Activated CD8-positive, alpha-beta T cell treated with anti-CD3 and anti-CD28 coated beads, Interleukin-2, amount 10 ng/mL, durations not matched to agents 7 days and 5 days (primary cell): ENCODE measurements around the gene ZNF808. TPM values are rescaled to one million over a fixed set of nuclear protein-coding genes. Genes with fewer than 3 reads are reported as not detected.
"Not testable (repeated sequence)": the region's sequence is repeated elsewhere in the genome, so short reads cannot be mapped to it uniquely, and the experiment has no call there.

Experiments used
- ATAC-seq: fragments of 150-1000 bp; cut with Tn5 transposase; one replicate; pipeline ENCODE4 v1.10.0; 2021; ENCODE audit warnings: moderate library complexity
- CTCF ChIA-PET: fragments of 350-600 bp; sonication (Branson Sonifier 250); formaldehyde crosslinking; loops from one replicate; lab custom pipeline; 2021; ENCODE audit warnings: antibody characterized with exemption; lab: Charles Lee
- POLR2A ChIA-PET: fragments of 350-600 bp; sonication (Branson Sonifier 250); formaldehyde crosslinking; loops from one replicate; lab custom pipeline; 2021; ENCODE audit warnings: antibody characterized with exemption; lab: Charles Lee
- DNase-seq: peaks from one replicate; pipeline ENCODE4 v3.0.0-alpha.2; 2020
- H3K27ac Mint-ChIP-seq: one replicate; pipeline ENCODE4 v1.8.0; 2021; ENCODE audit warnings: mild to moderate bottlenecking, mixed read lengths
- H3K27me3 Mint-ChIP-seq: one replicate; pipeline ENCODE4 v1.8.0; 2021; ENCODE audit warnings: low read depth, mixed read lengths
- H3K36me3 Mint-ChIP-seq: one replicate; pipeline ENCODE4 v1.8.0; 2021; ENCODE audit warnings: low read depth, mixed read lengths
- H3K4me1 Mint-ChIP-seq: one replicate; pipeline ENCODE4 v1.8.0; 2021; ENCODE audit warnings: low read depth, mixed read lengths
- H3K4me3 Mint-ChIP-seq: one replicate; pipeline ENCODE4 v1.8.0; 2021; ENCODE audit warnings: mild to moderate bottlenecking, mixed read lengths
- H3K9me3 Mint-ChIP-seq: one replicate; pipeline ENCODE4 v1.8.0; 2022; ENCODE audit warnings: mixed read lengths; ENCODE audit not compliant: insufficient read depth
- total RNA-seq, 2 experiments: library from RNA; stranded (reverse); gene quantifications; one replicate each; pipeline ENCODE4 v1.2.3, GENCODE V29; 2021

ZNF808 gene
- total RNA-seq, 2 experiments from 2014 or later = 47.0 to 50.0 TPM

GRCh38 chr19:52601974-52602366 is 74.5 kb downstream of the ZNF808 start:
- peaks cover 38% of the 10 kb centered on the region for H3K9me3 Mint-ChIP-seq
- H3K27ac Mint-ChIP-seq = peak overlapping the region; percentile 69
- peak; percentile 25 for DNase-seq
- peaks cover 74% of the 10 kb centered on the region for H3K36me3 Mint-ChIP-seq
- ChIA-PET POLR2A (interaction anchor here (1.2 to 2.1 kb wide), 3 partner anchors 30 to 36 kb away, joined by 3 to 8 read pairs (median 4); partner anchors contain the start of gene ZNF83), CTCF (interaction anchor here (1.2 kb wide), 1 partner anchor 39 kb away, joined by 3 read pairs; no protein-coding TSS in a partner anchor)
- H3K27me3 Mint-ChIP-seq, ATAC-seq: not testable (repeated sequence)
- H3K4me3 Mint-ChIP-seq = peak overlapping the region; percentile 90
- peaks cover 38% of the 10 kb centered on the region for H3K4me1 Mint-ChIP-seq

DNA sequence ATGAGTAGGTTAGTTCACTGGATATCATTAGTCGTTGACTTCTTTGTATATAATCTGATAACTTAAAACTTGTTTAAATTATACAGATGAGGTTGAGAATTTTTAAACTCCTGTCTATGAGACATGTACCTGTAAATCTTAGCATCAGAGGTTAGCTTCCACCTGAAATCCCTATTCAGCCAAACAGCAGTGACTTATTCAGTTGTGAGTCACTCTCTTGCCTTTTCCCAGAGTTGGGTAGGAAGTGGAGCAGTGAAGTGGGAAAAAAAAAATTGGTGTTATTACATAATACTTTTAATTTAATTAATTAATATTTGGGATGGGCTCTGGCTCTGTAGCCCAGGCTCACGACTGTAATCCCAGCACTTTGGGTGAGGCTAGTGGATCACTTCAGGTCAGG is 75.5 kb downstream of the ZNF808 start:
- ChIA-PET CTCF (no interaction called here), POLR2A (interaction anchor here (1.6 kb wide), 1 partner anchor 29 kb away, joined by 4 read pairs; no protein-coding TSS in a partner anchor)

GRCh38 chr19:52603558-52604207 is 76.2 kb downstream of the ZNF808 start:
- POLR2A ChIA-PET = no interaction called here
- Mint-ChIP-seq H3K36me3 (peaks cover 70% of the 10 kb centered on the region), H3K4me1 (peaks cover 40% of the 10 kb centered on the region), H3K27ac (no peak overlapping the region), H3K27me3 (no peaks in the 10 kb centered on the region), H3K4me3 (no peak overlapping the region), H3K9me3 (peaks cover 32% of the 10 kb centered on the region)
- no peak for ATAC-seq
- no peak for DNase-seq
- CTCF ChIA-PET = no interaction called here

More for the DNA sequence above, 75.5 kb downstream of the ZNF808 start:
- Mint-ChIP-seq H3K36me3 (peaks cover 71% of the 10 kb centered on the region), H3K27ac (no peak overlapping the region), H3K4me3 (peak overlapping the region; percentile 90), H3K4me1 (peaks cover 40% of the 10 kb centered on the region), H3K27me3 (no peaks in the 10 kb centered on the region), H3K9me3 (peaks cover 30% of the 10 kb centered on the region)
- DNase-seq = no peak
- ATAC-seq = no peak

Other genes starting within 250 kb of the ZNF808 start
- 10 to 100 TPM; 15.2 to 15.7 TPM for gene ZNF480, start 230.5 kb upstream of the ZNF808 start, total RNA-seq
- 1 to 10 TPM; 1.5 to 1.6 TPM for gene ZNF610, start 191.4 kb upstream of the ZNF808 start, total RNA-seq
- 10 to 100 TPM; 15.0 to 17.6 TPM for gene ZNF880, start 157.7 kb upstream of the ZNF808 start, total RNA-seq
- 10 to 100 TPM; 13.0 to 14.7 TPM for gene ZNF528, start 129.8 kb upstream of the ZNF808 start, total RNA-seq
- gene ZNF534, start 98.5 kb upstream of the ZNF808 start, total RNA-seq = not detected
- 1 to 10 TPM; 1.4 to 1.9 TPM for gene ZNF578, start 74.1 kb upstream of the ZNF808 start, total RNA-seq
- 10 to 100 TPM; 34.3 to 35.8 TPM for gene ZNF701, start 42.6 kb downstream of the ZNF808 start, total RNA-seq
- 10 to 100 TPM; 51.5 to 53.5 TPM for gene ZNF83, start 110.7 kb downstream of the ZNF808 start, total RNA-seq
- gene ZNF611, start 207.4 kb downstream of the ZNF808 start, total RNA-seq = 10 to 100 TPM; 38.9 to 41.0 TPM